ENCODE results near the gene CATSPERD. TPM values are rescaled to one million over a fixed set of nuclear protein-coding genes. Genes with fewer than 3 reads are reported as not detected.

The CATSPERD gene
- total and polyA plus RNA-seq, 9 of the 15 experiments (the other 6 are each of a cell fraction or from before 2014, with no cell fraction given) = not detected

DNA sequence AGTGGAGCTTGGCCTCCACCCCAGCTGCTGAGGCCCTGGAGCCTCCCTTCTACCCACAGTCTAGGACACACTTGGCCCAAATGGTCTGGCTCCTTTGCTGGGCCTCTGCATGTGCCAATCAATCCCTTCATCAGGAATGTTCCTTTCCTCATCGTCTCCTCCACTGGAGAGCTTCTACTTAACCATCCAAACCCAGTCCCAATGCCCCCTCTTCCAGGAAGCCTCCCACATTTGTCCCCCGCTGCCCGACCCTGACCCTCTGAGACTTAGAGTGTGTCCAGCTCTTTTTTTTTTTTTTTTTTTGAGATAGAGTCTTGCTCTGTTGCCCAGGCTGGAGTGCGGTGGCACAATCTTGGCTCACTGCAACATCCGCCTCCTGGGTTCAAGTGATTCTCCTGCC is 68.0 kb downstream of the CATSPERD start:
- Histone ChIP-seq H3K79me2 (ENCODE audit: control insufficient read depth, insufficient read depth, low read length) (peaks cover 21% of the 10 kb centered on the region), H3K27ac (ENCODE audit: extremely low read depth, low read depth, low read length) (no peak overlapping the region), H3K4me1 (replicated peaks in 1 of 2; ENCODE audit: control insufficient read depth in 2 of 2, insufficient read depth in 2 of 2, low read length in 2 of 2) (peaks cover 2 to 55% of the 10 kb centered on the region in 2 experiments; a peak in 2 of 5 replicates), H3K27me3 (ENCODE audit: control insufficient read depth in 2 of 2, insufficient read depth in 2 of 2, low read length in 2 of 2) (no peaks in the 10 kb centered on the region), H3K9me1 (ENCODE audit: control insufficient read depth, insufficient read depth, low read length) (no peaks in the 10 kb centered on the region), H3K4me3 (no peak overlapping the region), H3K4me2 (ENCODE audit: insufficient read depth, low read length) (no peak overlapping the region), H3K36me3 (ENCODE audit: control insufficient read depth, insufficient read depth, low read length) (peaks cover 65% of the 10 kb centered on the region), H3K9me3 (replicated peaks; ENCODE audit: control insufficient read depth, insufficient read depth, low read depth, low read length) (no peaks in the 10 kb centered on the region), H2AFZ (ENCODE audit: low read depth, low read length) (no peak overlapping the region), H3K9ac (ENCODE audit: insufficient read depth in 1 of 2, low read depth in 2 of 2, low read length in 2 of 2) (no peak overlapping the region), H4K20me1 (replicated peaks; ENCODE audit: control insufficient read depth, insufficient read depth, low read length) (0 out of 2 replicates have a peak, but pooled peaks cover 10% of the 10 kb centered on the region)
- DNase-seq (ENCODE audit: extremely low read depth in 1 of 4, low spot score in 3 of 4) (no peak), ATAC-seq (no peak), FAIRE-seq (no peak)
- intact Hi-C loops (cut with micrococcal nuclease) (no loop called here), in situ Hi-C loops (cut with MboI) (no loop called here)
- BruUV-seq (replicated peaks) = no TSS peak
- ChIA-PET CTCF (ENCODE audit: low intra/inter-chr PET ratio) (no interaction called here), POLR2A (interaction anchor here (0.8 kb wide), 1 partner anchor 68 kb away, joined by 5 read pairs; the partner anchor contains the start of gene CATSPERD)
- TF ChIP-seq FOXJ2 (tag; IDR thresholded peaks at IDR 0.05) = no peak
- TF ChIP-seq POLR2A (conservative IDR thresholded peaks at IDR 0.05) = peak; percentile 45; the same call in 1 of the 2 replicates
- 95% methylated on average over 5 of the region's 5 CpGs for WGBS (ENCODE audit: insufficient coverage, low coverage, missing lambda C conversion rate)

DNA sequence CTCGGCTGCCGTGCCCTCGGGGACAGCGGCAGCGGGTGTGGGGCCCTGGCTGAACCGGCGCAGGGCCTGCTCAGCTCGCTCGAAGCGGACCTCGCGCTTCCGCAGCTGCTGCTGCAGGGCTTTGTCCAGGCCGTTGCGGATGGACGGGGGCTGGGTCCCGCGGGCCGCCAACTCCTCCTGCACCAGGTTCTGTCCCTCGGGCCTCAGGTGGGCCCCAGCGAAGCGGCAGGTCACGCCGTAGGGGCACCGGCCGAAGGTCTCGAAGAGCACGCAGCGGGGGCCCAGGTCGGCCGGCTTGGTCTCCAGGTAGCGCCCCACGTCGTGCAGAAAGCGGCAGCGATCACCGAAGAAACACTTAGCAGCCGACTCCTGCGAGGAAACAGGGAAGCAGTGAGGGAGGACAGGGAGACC is 68.9 kb downstream of the CATSPERD start:
- no peaks in the 10 kb centered on the region for H3K9me3 ChIP-seq (replicated peaks; ENCODE audit: control insufficient read depth, insufficient read depth, low read depth, low read length)
- peak overlapping the region in 1 of 2 experiments; percentile 99; a peak in 2 of 4 replicates for H3K9ac ChIP-seq (ENCODE audit: insufficient read depth in 1 of 2, low read depth in 2 of 2, low read length in 2 of 2)
- H2AFZ ChIP-seq (ENCODE audit: low read depth, low read length) = no peak overlapping the region
- peaks cover 21% of the 10 kb centered on the region for H3K79me2 ChIP-seq (ENCODE audit: control insufficient read depth, insufficient read depth, low read length)
- 100% methylated on average over 3 of the region's 39 CpGs for WGBS (ENCODE audit: insufficient coverage, low coverage, missing lambda C conversion rate)
- no peak overlapping the region; the same call in 1 of the 2 replicates for H3K4me2 ChIP-seq (ENCODE audit: insufficient read depth, low read length)
- TF ChIP-seq POLR2G (IDR thresholded peaks at IDR 0.05; ENCODE audit: low read depth, low read length) (peak; percentile 69), RBFOX2 (IDR thresholded peaks at IDR 0.05; ENCODE audit: low read depth, low read length) (peak; percentile 81), NCOA1 (IDR thresholded peaks at IDR 0.05; ENCODE audit: low read depth) (no peak)
- ChIA-PET POLR2A (interaction anchor here (0.6 to 1.5 kb wide), 8 partner anchors 9 to 1023 kb away, joined by 3 to 4 read pairs (median 3); no protein-coding TSS in a partner anchor), CTCF (ENCODE audit: low intra/inter-chr PET ratio) (no interaction called here)
- H3K9me1 ChIP-seq (ENCODE audit: control insufficient read depth, insufficient read depth, low read length) = no peaks in the 10 kb centered on the region
- FAIRE-seq (no peak), DNase-seq (ENCODE audit: extremely low read depth in 1 of 4, low spot score in 3 of 4) (no peak), ATAC-seq (no peak)
- intact Hi-C loops (cut with micrococcal nuclease) = no loop called here
- H3K27me3 ChIP-seq (ENCODE audit: control insufficient read depth in 2 of 2, insufficient read depth in 2 of 2, low read length in 2 of 2) = no peaks in the 10 kb centered on the region
- no TSS peak for BruUV-seq (replicated peaks)
- 0 out of 2 replicates have a peak, but pooled peaks cover 10% of the 10 kb centered on the region for H4K20me1 ChIP-seq (replicated peaks; ENCODE audit: control insufficient read depth, insufficient read depth, low read length)
- H3K4me1 ChIP-seq (replicated peaks in 1 of 2; ENCODE audit: control insufficient read depth in 2 of 2, insufficient read depth in 2 of 2, low read length in 2 of 2) = peaks cover 4 to 49% of the 10 kb centered on the region in 2 experiments; a peak in 3 of 5 replicates
- H3K27ac ChIP-seq (ENCODE audit: extremely low read depth, low read depth, low read length) = no peak overlapping the region
- H3K4me3 ChIP-seq = no peak overlapping the region
- H3K36me3 ChIP-seq (ENCODE audit: control insufficient read depth, insufficient read depth, low read length) = peaks cover 59% of the 10 kb centered on the region
- in situ Hi-C loops (cut with MboI) = no loop called here

Measured in K562 (cell line).